Left kidney (tissue), 2 donors: ENCODE measurements around the gene ENOX1. TPM values are rescaled to one million over a fixed set of nuclear protein-coding genes. Genes with fewer than 3 reads are reported as not detected.

Experiments used
- DNase-seq: peaks from one replicate; pipeline ENCODE4 v3.0.0-alpha.2; 2013
- polyA plus RNA-seq: library from polyadenylated mRNA; unstranded; fragments of 120-200 nt; gene quantifications from one replicate; pipeline ENCODE4 v1.2.1, GENCODE V29; 2013; ENCODE audit not compliant: insufficient read length

ENOX1 gene
- polyA plus RNA-seq, 1 donor: 8.8 TPM

DNA sequence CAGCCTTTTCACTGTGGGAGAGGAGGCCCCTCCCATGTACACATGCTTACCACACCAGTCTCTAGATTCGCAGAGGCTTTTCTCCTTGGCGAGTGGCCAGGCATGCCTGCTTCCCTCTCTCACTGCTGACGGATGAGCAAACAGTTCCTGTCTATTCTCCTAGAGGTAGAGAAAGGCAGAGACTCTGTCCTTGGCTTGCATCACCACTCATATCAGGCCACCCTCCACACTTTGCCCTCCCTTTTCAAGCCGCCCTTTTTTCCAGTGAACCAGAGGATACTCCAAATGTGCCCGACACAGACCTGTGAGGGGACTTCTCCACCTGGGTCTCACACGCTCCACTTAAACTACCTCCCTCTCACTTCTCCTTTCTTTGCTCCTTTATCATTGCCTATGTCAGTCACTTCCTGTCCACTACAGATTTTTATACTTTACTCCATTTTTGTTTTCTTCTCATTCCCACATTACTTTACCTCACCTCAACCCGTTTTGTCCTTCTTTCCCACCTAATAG is 478.8 kb downstream of the ENOX1 start:
- peak; percentile 79 for DNase-seq

DNA sequence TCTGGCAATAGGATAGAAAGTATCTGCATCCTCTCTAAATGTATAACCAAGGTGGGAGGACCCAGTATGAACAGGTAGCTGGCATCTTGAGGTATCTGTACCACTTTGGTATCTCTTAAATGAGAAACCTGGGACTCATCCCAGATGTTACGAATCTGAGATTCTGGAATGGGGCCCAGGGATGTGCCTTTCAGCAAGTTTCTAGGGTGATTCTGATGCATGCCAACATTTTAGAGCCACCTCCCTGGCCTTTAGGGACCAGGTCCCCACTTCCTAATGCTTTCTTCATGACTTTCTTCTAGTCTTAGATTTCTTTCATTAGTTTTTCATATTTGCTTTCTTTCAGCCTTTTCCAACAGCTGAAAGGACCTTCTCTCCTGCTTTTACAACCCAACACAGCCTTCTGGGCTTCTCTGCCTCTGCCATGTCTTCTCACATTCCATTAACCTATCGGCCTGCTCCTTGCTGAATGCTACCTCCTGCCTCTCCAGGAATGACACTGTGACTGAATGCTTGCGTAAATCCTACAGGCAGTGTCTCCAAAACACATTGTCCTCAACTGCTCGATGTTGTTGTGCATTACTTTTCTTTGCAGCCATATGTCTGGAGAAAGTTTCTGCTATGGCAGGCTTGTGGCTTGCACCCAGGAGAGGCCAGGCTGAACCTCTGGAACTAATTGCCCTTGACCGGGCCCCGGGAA is 479.4 kb downstream of the ENOX1 start:
- no peak for DNase-seq

DNA sequence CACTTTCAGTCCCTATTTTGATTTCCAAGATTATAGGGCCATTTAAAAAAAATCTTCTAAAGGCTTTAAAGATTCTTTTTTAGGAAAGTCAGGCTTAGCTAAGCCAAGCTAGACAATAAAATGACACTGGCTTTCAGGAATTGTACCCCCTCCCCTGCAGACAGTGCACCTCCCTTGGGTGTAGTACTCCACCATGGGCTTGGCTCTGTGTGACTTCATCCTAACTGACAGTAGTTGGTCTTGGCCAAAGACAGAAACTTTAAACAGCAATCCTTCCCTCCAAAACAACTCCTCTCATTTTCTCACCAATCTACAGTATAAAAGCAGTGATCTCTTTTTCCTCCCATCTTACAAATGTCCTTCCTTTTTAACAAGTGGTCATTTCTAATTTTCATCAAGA is 480.4 kb downstream of the ENOX1 start:
- DNase-seq: no peak

DNA sequence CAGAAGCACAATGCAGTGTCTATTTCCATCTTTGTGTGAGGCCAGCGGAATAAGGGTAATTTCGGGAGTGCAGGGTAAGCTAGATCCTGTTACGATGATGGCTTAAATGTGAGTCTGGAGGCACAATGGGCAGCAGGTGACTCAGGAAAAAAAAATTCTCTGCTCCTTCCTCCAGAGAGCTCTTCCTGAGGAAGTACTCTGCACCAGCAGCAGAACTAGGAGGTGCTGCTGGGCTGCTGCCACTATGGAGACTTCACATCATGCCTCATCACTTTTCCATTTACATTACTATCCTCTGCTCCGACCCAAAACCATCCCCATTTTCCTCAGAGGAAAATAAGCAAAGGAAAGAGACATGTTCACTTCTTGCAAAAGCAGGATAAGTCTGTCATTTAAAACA is 481.4 kb downstream of the ENOX1 start:
- no peak for DNase-seq

DNA sequence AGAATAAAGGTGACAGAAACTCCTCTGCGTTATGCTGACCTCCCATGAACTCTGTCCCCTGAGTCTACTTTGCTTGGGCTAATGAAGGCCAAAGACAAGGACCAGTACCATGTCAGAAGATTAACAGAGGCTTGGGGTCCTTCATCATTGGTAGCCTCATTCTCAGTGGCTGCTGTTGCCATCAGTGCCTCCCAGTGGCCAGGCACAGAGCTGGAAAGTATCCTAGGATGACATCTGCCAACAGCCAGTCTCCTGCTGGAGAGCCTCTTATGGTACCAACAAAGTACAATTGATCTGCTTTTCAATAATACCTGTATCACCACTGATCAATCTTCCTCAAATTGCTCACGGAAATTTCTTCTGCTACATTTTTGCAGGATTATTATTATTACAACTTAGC is 481.8 kb downstream of the ENOX1 start:
- no peak for DNase-seq

DNA sequence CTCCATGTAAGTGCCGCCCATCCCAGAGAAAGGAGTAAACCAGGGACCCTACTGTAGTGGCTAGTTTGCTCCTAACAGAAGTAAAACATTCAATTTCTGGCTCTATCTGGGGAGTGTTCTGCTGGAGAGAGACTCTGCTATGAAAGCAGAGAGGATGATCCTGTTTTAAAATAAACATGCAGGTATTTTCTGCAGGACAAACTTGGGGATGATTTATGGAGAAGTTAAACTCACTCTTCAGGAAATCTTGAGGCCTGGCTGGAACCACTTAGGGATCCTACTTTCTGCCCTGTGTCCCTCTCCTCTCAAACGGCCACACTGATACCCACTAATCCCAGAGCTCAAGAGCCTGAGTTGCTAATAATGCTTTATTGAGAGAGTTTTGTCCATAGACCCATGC is 482.3 kb downstream of the ENOX1 start:
- no peak for DNase-seq

DNA sequence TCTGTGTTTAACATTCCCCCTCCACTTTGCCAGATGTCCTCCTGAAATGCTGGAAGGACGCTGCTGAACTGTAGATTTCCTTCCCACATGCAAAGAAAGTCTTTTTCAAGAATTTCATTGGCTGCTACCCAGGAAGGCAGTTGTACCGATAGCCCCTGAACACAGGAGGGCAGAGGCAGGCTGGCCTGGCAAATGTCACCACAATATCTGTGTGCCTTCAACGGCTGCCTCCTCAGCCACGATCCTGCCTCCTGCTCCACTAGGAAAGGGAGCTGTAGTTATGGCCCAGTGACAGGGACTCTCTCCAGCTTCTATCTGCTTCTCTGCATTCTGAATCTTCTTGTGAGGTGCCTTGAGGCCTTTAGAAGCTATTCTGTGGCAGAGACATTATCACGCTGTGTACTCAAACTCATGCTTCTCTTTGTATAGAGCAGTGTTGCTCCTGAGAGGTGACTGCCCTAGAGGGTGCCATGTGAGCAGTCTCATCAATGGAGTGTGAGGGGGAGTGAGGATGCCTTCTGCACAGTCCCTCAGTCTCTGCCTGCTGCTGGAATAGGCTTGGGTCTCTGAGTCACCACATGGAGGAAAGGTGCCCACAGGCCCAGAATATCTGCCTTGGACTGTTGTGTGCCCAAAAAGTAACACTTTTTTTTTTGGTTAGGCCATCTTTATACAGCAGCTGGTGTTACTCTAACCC is 483.6 kb downstream of the ENOX1 start:
- DNase-seq: peak; percentile 63

DNA sequence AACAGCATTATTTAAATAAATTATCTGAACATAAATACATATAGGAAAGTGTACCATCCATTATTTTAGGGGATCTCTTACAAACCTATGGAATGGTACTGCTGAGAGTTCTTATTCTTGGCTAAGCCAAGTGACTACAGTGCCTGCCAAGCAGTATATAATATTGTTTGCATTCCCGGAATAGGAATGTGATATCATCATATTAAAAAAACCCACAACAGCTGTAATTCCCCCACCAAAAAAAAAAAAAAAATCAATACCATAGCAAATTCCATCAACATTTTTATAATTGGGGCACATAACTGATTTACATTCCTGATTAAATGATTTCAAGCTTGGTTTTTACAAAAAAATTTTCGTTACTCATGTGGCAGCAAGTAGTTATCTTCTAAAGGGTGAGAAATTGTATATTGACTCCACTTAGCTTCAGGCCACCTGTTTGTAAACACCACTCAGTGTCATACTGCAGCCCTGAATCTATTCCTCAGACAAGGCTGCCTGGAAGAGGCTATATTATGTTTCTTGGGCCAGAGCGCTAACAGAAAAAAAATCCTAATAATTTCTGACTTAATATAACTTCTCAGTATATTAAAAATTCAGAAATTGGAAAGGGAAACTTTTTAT is 485.3 kb downstream of the ENOX1 start:
- DNase-seq: no peak

DNA sequence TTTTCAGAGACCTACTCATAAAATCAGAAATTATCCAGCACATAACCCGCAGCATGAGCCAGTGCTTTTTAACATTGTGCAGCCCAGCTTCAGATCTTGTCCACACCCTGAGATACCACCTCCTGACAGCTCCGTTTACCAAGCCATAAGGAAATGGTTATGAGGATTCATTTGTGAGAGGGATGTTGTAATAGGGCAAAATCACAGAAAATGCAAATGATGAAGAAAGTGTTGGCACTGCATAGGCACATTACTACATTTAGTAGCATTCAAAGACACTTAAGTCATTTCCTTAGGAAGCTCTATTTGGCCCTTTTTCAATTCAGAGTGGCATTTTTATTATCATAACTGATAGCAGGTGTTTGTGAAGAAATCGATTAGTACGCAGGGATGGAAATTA is 485.9 kb downstream of the ENOX1 start:
- DNase-seq: no peak

DNA sequence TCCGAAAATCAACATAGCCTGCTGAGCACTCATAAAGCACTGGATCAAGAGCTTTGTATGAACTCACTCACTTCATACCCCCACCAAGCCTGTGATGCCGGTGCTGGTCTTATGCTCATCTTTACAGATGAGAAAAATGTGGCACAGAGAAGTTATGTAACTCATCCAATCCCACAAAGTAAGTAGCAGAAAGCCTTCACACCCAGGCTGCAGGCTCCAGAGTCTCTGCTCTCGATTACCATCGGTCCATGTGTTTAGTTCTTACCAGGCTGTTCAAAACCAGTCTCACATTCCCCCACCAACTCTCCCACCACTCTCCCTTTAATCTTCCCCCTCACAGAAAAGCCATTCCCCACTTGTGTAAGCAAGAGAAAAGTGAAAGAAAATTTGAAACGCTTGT is 487.4 kb downstream of the ENOX1 start:
- DNase-seq: no peak

DNA sequence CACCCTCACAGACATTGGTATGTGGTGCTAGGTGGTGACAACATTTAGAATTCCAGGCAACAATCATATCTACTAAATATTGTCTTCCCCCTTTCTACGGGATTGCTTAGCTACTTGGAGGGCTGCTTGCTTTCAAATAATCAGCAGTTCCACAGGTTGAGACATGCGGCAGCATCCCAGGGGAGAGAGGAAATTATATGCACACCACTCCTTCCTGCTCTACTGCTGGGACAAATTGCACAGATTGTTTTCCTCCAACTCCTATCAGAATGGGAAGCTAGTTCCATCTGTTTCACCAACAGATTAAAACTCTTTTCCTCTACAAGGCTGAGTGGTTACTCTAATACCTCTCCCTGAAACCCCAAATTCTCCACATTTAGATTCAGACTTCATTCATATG is 488.0 kb downstream of the ENOX1 start:
- no peak for DNase-seq

DNA sequence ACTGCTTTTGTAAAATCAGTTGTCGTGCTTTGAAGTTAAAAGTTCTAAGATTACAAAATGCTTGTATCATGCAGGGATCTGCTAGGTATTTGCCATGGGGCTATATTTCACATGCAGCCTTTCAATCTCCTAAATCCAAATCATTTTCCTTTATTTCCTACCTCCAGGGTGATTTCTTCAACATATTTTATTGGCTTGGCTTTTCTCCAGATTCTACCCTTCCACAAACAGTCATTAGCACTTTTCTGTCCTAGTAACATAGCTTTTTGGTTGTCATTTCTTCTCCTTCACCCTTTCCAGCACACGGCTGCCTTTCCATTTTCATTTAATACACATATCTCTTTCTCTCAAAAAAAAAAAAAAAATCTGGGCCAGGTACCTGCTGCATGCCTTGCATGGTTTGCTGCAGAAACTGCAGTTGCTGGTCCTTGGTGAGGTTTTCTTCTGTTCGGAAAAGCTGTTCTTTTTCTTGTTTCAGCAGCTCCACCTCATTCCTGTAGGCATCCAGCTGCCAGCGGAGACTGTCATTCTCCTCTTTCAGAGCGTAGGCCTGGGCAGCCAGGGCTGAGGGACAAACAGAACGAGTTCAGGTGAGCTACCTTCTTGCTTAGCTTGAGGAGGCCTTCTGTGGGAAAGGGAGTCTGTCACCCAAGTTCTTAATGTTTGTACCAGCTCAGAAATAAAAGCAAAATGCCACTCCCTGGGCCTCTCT is 488.6 kb downstream of the ENOX1 start:
- no peak for DNase-seq

DNA sequence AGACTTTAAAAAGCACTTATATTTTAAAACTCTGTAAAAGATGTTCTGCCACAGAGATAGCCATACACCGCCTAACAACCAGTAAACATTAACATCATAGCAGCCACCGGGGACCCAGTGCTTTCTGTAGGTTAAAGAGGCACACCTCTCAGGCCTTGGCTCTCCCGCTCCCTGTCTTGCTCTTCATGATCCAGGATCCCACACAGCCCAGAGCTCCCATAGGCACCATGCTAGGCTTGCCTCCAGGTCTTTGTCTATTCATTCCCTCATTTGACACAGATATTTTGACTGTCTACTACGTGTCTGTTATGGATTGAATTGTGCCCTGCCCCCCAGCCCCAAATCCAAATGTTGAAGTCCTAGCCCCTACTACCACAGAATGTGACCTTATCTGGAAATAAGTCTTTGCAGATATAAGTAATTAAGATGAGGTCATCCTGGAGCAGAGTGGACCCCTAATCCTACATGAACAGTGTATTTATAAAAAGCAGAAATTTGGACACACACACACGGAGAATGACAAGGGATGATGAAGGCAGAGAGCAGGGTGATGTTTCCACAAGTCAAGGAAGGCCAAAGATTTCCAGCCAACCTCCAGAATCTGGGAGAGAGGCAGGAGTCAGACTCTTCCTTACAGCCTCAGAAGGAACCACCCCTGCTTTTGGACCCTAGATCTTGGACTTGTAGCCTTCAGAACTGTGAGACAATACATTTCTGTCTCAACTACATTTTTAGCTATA is 490.8 kb downstream of the ENOX1 start:
- no peak for DNase-seq

DNA sequence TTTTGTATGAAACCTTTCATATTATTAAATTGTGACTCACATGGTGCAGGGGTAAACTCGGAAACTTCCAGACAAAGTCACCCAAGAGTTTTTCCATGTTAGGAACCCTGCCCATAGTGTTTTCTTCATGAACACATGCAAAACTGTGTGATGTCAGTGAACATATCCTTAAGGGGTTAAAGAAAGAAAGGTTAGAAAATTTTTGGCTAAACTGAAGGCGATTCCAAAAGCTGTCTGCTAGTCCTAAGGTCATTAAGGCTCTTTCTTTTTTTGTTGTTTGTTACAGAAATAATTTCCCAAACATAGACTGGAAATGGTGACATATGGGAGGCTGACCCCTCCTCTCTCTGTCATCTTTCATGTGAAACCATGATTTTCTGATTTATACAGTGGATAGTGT is 491.5 kb downstream of the ENOX1 start:
- DNase-seq: no peak

DNA sequence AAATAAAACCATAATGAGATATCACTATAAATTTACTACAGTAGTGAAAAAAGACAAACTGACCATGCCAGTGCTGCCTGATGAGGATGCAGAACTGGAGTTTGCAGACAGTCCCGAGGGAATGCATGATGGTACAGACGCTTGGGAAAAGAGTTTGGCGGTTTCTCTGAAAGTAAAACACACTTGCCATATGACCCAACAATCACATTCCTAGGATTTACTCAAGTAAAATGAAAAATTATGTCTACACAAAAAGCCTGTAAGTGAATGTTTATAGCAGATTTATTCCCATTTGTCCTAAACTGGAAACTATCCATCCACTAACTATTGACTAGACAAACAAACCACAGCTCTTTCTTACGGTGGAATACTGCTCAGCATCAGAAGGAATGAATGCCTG is 492.4 kb downstream of the ENOX1 start:
- DNase-seq: no peak

DNA sequence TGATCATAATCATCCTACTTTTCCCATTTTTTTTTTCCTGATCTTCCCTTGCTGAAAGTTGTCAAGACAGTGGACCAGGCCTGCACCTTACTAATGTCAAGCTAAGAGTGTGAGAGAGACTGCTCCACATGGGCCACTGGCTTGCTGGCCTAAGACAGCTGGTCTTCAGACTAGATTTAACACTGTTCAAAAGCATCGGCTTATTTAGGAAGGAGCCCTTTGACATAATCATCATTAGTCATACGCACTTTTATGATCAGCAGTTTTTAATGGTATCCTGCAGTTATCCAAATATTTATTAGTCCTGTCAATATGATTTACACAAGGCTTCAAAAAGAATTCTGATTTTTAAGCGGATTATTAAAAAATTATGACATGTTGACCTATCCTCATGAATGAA is 492.8 kb downstream of the ENOX1 start:
- DNase-seq: peak; percentile 18

DNA sequence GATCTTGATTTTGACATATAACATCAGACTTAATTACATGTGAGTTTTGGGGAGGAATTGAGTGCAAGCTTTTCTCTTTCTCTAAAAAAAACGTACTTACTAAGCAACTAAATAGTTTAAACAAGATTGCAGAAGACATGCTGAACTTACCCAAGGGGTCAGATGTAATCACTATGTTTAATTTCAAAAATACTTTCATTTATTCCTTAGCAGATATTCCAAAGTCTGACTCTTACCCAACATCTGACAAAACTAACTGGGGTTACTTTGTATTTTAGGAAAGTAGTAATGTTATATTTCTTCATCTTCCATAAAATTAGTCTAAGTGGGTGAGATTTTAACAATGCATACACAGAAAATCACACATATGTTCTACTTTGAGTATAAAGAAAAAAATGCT is 493.2 kb downstream of the ENOX1 start:
- DNase-seq: no peak

DNA sequence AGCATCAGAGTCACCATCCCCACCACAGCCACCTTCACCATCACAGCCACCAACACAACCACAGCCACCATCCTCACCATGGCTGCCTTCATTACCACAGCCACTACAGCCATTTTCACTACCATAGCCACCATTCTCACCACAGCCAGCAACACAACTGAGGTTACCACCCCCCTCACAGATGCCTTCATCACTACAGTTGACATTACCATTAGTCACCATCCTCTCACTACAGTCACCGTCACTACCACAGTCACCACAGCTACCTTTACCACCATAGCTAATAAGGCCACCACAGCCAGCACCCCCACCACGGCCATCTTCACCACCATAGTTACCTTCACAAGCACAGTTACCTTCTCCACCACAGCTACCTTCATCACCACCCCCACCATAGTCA is 493.8 kb downstream of the ENOX1 start:
- DNase-seq: no peak

DNA sequence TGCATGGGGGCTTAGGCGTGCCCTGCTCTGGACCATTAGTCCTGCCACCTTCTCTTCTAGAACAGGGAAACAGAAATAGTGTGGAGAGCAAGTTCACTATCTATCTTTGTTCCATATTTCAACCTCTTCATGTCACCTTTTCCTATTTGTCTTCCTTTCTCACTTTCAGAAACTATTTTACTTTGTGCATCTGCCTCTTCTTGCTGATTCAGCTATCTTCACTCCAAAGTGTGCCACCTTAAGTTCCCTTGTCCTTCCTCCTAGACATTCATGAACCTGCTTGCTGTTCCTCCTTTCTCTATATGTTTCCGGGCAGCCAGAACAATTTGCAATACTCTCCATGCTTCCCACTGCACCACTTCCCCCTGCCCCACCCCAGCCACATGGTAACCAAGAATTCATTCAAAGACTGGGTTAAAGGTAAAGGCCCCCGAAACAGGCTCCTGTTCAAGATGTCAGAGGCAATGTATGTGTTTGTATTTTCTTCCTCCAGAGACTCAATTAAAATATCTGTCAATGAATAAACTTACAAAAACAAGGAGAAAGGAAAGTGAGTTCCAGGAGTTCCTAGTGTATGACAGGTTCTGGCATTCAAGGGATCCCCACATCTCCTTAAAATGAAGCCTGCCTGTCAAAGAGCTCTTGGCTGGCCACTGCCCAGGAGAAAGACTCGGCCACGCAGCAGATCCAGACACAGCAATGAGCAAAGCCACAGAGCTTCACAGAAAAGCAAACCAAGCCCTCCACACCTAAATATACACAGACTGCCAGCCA is 495.3 kb downstream of the ENOX1 start:
- no peak for DNase-seq

DNA sequence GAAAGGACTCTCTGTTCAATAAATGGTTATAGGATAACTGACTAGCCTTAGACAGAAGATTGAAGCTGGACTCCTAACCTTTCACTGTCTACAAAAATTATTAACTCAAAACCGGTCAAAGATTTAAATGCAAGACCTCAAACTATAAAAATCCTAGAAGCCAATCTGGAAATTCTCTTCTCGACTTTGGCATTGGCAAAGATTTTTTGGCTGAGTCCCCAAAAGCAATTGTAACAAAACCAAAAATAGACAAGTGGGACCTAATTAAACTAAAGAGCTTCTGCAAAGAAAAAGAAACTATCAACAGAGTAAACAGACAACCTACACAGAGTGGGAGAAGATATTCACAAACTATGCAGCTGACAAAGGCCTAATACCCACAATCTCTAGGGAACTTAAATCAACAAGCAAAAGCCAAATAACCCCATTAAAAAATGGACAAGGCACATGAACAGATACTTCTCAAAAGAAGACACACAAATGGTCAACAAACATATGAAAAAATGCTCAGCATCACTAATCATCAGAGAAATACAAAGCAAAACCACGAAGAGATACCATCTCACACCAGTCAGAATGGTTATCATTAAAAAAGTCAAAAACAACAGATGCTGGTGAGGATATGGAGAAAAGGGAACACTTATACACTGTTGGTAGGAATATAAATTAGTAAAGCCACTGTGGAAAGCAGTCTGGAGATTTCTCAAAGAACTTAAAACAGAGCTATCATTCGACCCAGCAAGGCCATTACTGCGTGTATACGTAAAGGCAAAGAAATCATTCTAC is 497.1 kb downstream of the ENOX1 start:
- DNase-seq: no peak
